CMK (cell line): ENCODE results near the gene DSG1.
"Not testable (repeated sequence)": the region's sequence is repeated elsewhere in the genome, so short reads cannot be mapped to it uniquely, and the experiment has no call there.

Experiments
- DNase-seq: peaks from one replicate; pipeline ENCODE4 v3.0.0-alpha.2; 2010; ENCODE audit warnings: low read depth

DSG1 gene

GRCh38 chr18:31317860-31318259, at the start of gene DSG1:
TSS of gene DSG1 (plus strand) at chr18:31318160. CDS start at chr18:31318301, 141 bp downstream.
- no peak for DNase-seq

- no peak for DNase-seq
Observed at GRCh38 chr18:31268985-31269406, 49.0 kb upstream of the DSG1 start.

- DNase-seq = no peak
Observed at GRCh38 chr18:31269566-31269965, 48.4 kb upstream of the DSG1 start.

GRCh38 chr18:31270578-31270977, 47.4 kb upstream of the DSG1 start:
- no peak for DNase-seq

GRCh38 chr18:31273812-31274527, 44.0 kb upstream of the DSG1 start:
- no peak for DNase-seq

- no peak for DNase-seq
Observed at GRCh38 chr18:31274931-31275330, 43.0 kb upstream of the DSG1 start.

GRCh38 chr18:31275722-31276463, 42.1 kb upstream of the DSG1 start:
- no peak for DNase-seq

- DNase-seq = no peak
Observed at GRCh38 chr18:31278609-31279071, 39.3 kb upstream of the DSG1 start.

- no peak for DNase-seq
Observed at GRCh38 chr18:31280502-31280901, 37.5 kb upstream of the DSG1 start.

GRCh38 chr18:31281437-31281836, 36.5 kb upstream of the DSG1 start:
- DNase-seq = no peak

GRCh38 chr18:31289446-31289845, 28.5 kb upstream of the DSG1 start:
- not testable (repeated sequence) for DNase-seq

GRCh38 chr18:31291688-31292087, 26.3 kb upstream of the DSG1 start:
- DNase-seq = no peak

GRCh38 chr18:31294199-31294747, 23.7 kb upstream of the DSG1 start:
- DNase-seq = no peak

GRCh38 chr18:31297248-31297647, 20.7 kb upstream of the DSG1 start:
- DNase-seq = no peak

GRCh38 chr18:31301201-31301655, 16.7 kb upstream of the DSG1 start:
- no peak for DNase-seq

- DNase-seq = no peak
Observed at GRCh38 chr18:31302991-31303390, 15.0 kb upstream of the DSG1 start.

- no peak for DNase-seq
Observed at GRCh38 chr18:31303771-31304170, 14.2 kb upstream of the DSG1 start.

- DNase-seq = no peak
Observed at GRCh38 chr18:31309115-31309514, 8.8 kb upstream of the DSG1 start.

- DNase-seq = no peak
Observed at GRCh38 chr18:31316974-31317373, 986 bp upstream of the DSG1 start.

- no peak for DNase-seq
Observed at GRCh38 chr18:31321719-31322118, 3.8 kb downstream of the DSG1 start.

- no peak for DNase-seq
Observed at GRCh38 chr18:31325051-31325450, 7.1 kb downstream of the DSG1 start.

GRCh38 chr18:31329787-31330438, 12.0 kb downstream of the DSG1 start:
- no peak for DNase-seq

GRCh38 chr18:31343454-31343853, 25.5 kb downstream of the DSG1 start:
- DNase-seq = no peak
